PFSK-1 (cell line): ENCODE measurements around the gene MTPN.

Experiments
- FOXP2 ChIP-seq: optimal IDR thresholded peaks from 2 replicates; pipeline ENCODE3; 2011; ENCODE audit warnings: borderline replicate concordance, control low read depth, inconsistent platforms; ENCODE audit not compliant: insufficient read depth; ENCODE audit errors: extremely low read length, extremely low read depth
- POLR2AphosphoS5 ChIP-seq: IDR thresholded peaks from 2 replicates; pipeline ENCODE4 v1.6.1; 2012; ENCODE audit warnings: low read depth, mild to moderate bottlenecking, control low read depth, low read length, moderate library complexity
- REST ChIP-seq, 2 experiments: IDR thresholded peaks; 2 replicates each; pipeline versions ENCODE4 v1.6.1 to v1.8.0; 2011 to 2012; ENCODE audit warnings: low read depth in 2 of 2, low read length in 2 of 2, control low read depth in 1 of 2, inconsistent platforms in 1 of 2, mild to moderate bottlenecking in 1 of 2, moderate library complexity in 1 of 2; ENCODE audit not compliant: insufficient read depth in 1 of 2
- SIN3A ChIP-seq: IDR thresholded peaks from 2 replicates; pipeline ENCODE4 v1.6.1; 2012; ENCODE audit warnings: mild to moderate bottlenecking, low read length, moderate library complexity, borderline replicate concordance; ENCODE audit not compliant: insufficient read depth
- TAF1 ChIP-seq: IDR thresholded peaks from 2 replicates; pipeline ENCODE4 v1.6.1; 2012; ENCODE audit warnings: low read length, control low read depth, borderline replicate concordance; ENCODE audit not compliant: insufficient read depth

The MTPN gene

DNA sequence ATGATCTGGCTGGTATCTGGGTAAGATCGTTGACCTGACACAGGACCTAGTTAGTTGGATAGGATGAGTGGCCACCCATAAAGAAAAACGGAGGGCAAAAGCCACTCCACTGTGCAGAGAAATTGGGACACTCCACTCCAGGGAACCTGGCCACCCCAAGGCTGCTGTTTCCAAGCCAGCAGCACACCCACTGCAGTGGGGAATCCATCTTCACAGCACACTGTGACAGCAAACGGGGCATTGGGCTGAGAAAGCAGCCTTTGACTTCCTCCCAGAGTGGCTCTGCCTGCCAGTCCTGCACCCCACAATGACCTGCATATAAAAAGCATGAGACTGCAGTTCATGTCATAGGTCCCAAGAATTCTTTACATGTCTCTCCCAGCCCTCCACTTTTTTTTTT is 52.9 kb downstream of the MTPN start:
- no peak for TF ChIP-seq SIN3A
- no peak for TF ChIP-seq FOXP2
- TF ChIP-seq REST (IDR thresholded peaks at IDR 0.05; ENCODE audit: insufficient read depth in 1 of 2, low read depth in 2 of 2, low read length in 2 of 2): no peak
- TF ChIP-seq POLR2AphosphoS5: no peak
- TF ChIP-seq TAF1: no peak

DNA sequence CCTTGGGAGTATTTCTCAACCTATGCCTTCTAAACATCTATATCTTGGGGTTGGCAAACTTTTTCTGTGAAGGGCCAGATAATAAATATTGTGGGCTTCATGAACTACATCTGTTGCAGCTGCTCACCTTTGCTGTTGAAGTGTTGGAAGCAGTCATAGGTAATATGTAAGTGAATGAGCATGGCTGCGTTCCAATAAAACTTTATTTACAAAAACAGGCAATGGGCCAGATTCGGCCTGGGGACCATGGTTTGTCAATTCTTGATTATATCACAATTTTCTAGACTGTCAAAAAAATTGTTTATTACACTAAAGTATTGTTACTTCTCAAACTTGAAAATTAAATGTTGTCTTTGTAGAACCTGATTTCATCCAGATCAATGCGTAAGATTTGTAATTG is 54.9 kb downstream of the MTPN start:
- TF ChIP-seq SIN3A: no peak
- TF ChIP-seq TAF1: no peak
- no peak for TF ChIP-seq FOXP2
- TF ChIP-seq POLR2AphosphoS5: no peak

DNA sequence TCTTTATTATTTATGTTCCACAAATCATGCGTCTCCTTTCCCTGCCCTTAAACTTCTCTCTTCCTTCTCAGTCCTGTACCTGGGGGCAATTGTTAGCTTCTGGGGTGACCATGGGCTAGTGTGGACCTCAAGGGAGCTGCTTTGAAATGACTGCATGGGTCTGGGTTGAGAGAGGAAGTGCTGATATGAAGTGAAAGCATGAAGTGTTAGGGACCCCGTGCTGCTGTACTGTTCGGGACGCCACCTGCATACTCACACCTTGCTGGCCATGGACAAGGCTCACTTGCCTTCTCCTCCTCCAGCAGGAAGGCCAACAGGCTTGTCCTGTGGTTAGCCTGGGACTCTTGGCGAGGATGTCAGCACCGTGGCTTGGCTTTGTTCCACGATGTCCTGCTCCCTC is 56.7 kb downstream of the MTPN start:
- TF ChIP-seq SIN3A (no peak), TAF1 (no peak), POLR2AphosphoS5 (no peak), FOXP2 (no peak)

- no peak for TF ChIP-seq SIN3A
- no peak for TF ChIP-seq POLR2AphosphoS5
- TF ChIP-seq FOXP2: no peak
- no peak for TF ChIP-seq TAF1
- TF ChIP-seq REST (IDR thresholded peaks at IDR 0.05; ENCODE audit: insufficient read depth in 1 of 2, low read depth in 2 of 2, low read length in 2 of 2): no peak
These were observed 57.9 kb downstream of the MTPN start for GRCh38 chr7:135919071-135919841.

- TF ChIP-seq TAF1 (no peak), FOXP2 (no peak), POLR2AphosphoS5 (no peak), REST (IDR thresholded peaks at IDR 0.05; ENCODE audit: insufficient read depth in 1 of 2, low read depth in 2 of 2, low read length in 2 of 2) (no peak), SIN3A (no peak)
These were observed 59.0 kb downstream of the MTPN start for GRCh38 chr7:135918134-135918533.

- TF ChIP-seq SIN3A (no peak), TAF1 (no peak), FOXP2 (no peak), REST (IDR thresholded peaks at IDR 0.05; ENCODE audit: insufficient read depth in 1 of 2, low read depth in 2 of 2, low read length in 2 of 2) (no peak), POLR2AphosphoS5 (no peak)
These were observed 59.4 kb downstream of the MTPN start for GRCh38 chr7:135917721-135918120.
